ENCODE results near the gene AARSD1.
A peak's percentile ranks its signal among the peaks of the same experiment; 100 is the strongest.

- TF ChIP-seq CTCF (IDR thresholded peaks at IDR 0.05) = peak; percentile 23 to 60 (median 42)
- no peak for TF ChIP-seq POLR2A (IDR thresholded peaks at IDR 0.05)
These were observed 26.3 kb downstream of the AARSD1 start for GRCh38 chr17:42937712-42938596.

Measured in ovary (tissue), 3 donors.